Gastroesophageal sphincter (tissue), 4 donors: ENCODE results near the gene PTPRD. TPM values are rescaled to one million over a fixed set of nuclear protein-coding genes. Genes with fewer than 3 reads are reported as not detected.

ENCODE experiments used
- ATAC-seq: fragments of 150-250 bp; one replicate; pipeline ENCODE4 v1.9.1; 2016; ENCODE audit warnings: mild to moderate bottlenecking, moderate library complexity
- H3K27ac ChIP-seq, 4 donors: fragments of 200-600 bp; sonication (generic) in 3 of 4; 1 replicate in 3 of 4; 2 replicates in 1 of 4; pipeline ENCODE4 v1.5.1; 2016 to 2019
- H3K27me3 ChIP-seq: fragments of 200-600 bp; sonication (generic); one replicate; pipeline ENCODE4 v1.5.1; 2019
- H3K36me3 ChIP-seq, 2 donors: fragments of 200-600 bp; sonication (generic); one replicate each; pipeline ENCODE4 v1.5.1; 2019; ENCODE audit warnings: control low read depth in 1 of 2
- H3K4me1 ChIP-seq, 3 donors: fragments of 200-600 bp; sonication (generic); 1 replicate in 2 of 3; 2 replicates in 1 of 3; pipeline ENCODE4 v1.5.1; 2016 to 2019; ENCODE audit warnings: control low read depth in 2 of 3
- H3K4me3 ChIP-seq, 2 donors: fragments of 200-600 bp; sonication (generic); one replicate each; pipeline ENCODE4 v1.5.1; 2019; ENCODE audit warnings: mild to moderate bottlenecking in 1 of 2, moderate library complexity in 1 of 2
- H3K9me3 ChIP-seq, 3 donors: fragments of 200-600 bp; sonication (generic); one replicate each; pipeline ENCODE4 v1.5.1; 2017 to 2019; ENCODE audit warnings: control low read depth in 2 of 3
- EP300 ChIP-seq: sonication (generic); formaldehyde crosslinking; IDR thresholded peaks from one replicate; pipeline ENCODE4 v1.6.1; 2017; ENCODE audit warnings: antibody characterized with exemption, mild to moderate bottlenecking
- POLR2A ChIP-seq, 2 donors: fragments of 450-650 bp; IDR thresholded peaks; one replicate each; pipeline ENCODE4 v1.6.1; 2017; ENCODE audit warnings: antibody characterized with exemption in 2 of 2, mild to moderate bottlenecking in 2 of 2, moderate library complexity in 1 of 2
- POLR2AphosphoS5 ChIP-seq: sonication (generic); formaldehyde crosslinking; IDR thresholded peaks from one replicate; pipeline ENCODE4 v1.6.1; 2017; ENCODE audit warnings: antibody characterized with exemption
- WGBS, 2 donors: methylation state at CpG; one replicate each; pipeline ENCODE4 v1.1.5; 2018; ENCODE audit warnings: low coverage in 1 of 2; 5-methylcytosine and 5-hydroxymethylcytosine counted together
- total RNA-seq, 4 donors: library from RNA; depleted of rRNA; stranded (reverse); fragments of >200 nt; gene quantifications; one replicate each; pipeline ENCODE4 v1.1.0, GENCODE V29; 2016
- TF ChIP-seq, protein P1 (sequence below), 4 experiments: fragments of 200-600 bp in 2 of 4; fragments of 450-650 bp in 2 of 4; sonication (generic) in 1 of 4; IDR thresholded peaks; one replicate each; pipeline ENCODE4 v1.5.1; 2017 to 2019; ENCODE audit warnings: antibody characterized with exemption in 4 of 4, mild to moderate bottlenecking in 2 of 4, moderate library complexity in 2 of 4

PTPRD gene
- total RNA-seq, 4 donors from 2014 or later: 3.5 to 53.9 (median 15.8) TPM

DNA sequence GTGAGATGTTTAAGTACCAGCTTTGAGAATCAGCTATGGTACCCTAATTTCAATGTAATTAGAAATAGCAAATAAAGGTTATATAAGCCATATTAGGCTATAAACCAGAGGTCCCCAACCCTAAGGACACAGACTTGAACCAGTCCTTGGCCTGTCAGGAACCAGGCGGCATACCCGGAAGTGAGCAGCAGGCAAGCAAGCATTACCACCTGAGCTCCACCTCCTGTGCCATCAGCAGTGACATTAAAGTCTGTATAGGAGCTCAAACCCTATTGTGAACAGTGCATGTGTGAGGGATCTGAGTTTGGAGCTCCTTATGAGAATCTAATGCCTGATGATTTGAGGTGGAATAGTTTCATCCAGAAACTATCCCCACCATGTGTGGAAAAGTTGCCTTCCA is 1009.5 kb downstream of the PTPRD start:
- no peaks in the 10 kb centered on the region for H3K36me3 ChIP-seq
- no peaks in the 10 kb centered on the region for H3K27me3 ChIP-seq
- H3K9me3 ChIP-seq: no peaks in the 10 kb centered on the region
- WGBS, 2 donors: 100% methylated on average over 1 of the region's 2 CpGs; no CpG with 5 or more reads in 1 of the 2 donors
- no peak for TF ChIP-seq EP300
- TF ChIP-seq POLR2AphosphoS5: no peak
- TF ChIP-seq, protein P1, sequence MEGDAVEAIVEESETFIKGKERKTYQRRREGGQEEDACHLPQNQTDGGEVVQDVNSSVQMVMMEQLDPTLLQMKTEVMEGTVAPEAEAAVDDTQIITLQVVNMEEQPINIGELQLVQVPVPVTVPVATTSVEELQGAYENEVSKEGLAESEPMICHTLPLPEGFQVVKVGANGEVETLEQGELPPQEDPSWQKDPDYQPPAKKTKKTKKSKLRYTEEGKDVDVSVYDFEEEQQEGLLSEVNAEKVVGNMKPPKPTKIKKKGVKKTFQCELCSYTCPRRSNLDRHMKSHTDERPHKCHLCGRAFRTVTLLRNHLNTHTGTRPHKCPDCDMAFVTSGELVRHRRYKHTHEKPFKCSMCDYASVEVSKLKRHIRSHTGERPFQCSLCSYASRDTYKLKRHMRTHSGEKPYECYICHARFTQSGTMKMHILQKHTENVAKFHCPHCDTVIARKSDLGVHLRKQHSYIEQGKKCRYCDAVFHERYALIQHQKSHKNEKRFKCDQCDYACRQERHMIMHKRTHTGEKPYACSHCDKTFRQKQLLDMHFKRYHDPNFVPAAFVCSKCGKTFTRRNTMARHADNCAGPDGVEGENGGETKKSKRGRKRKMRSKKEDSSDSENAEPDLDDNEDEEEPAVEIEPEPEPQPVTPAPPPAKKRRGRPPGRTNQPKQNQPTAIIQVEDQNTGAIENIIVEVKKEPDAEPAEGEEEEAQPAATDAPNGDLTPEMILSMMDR (IDR thresholded peaks at IDR 0.05): no peak
- no peak for TF ChIP-seq POLR2A (IDR thresholded peaks at IDR 0.05)
- no peak for ATAC-seq
- H3K4me3 ChIP-seq: no peak overlapping the region
- no peak overlapping the region for H3K27ac ChIP-seq
- H3K4me1 ChIP-seq: no peaks in the 10 kb centered on the region

DNA sequence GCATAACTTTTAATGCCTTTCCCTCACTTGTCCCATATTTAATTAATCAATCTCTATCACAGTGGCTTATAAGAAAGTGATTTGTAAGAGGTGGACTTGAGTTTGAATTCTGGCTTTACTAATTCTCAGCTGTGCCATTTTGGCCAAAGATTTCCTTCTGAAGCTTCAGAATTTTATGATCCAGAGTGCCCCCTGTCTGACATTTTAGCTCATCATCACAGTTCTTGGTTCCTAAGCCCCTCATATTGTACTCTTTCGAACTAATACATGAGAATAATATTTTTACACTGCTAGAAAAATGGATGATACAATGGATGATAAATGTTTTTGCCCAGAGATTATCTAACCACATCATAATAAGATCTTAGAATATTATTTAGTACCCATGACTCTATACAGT is 1014.1 kb downstream of the PTPRD start:
- 71 to 75% methylated on average over 1 of the region's 1 CpG for WGBS, 2 donors
- TF ChIP-seq EP300 (no peak), POLR2A (IDR thresholded peaks at IDR 0.05) (no peak), POLR2AphosphoS5 (no peak)
- TF ChIP-seq, protein P1 (IDR thresholded peaks at IDR 0.05): no peak
- Histone ChIP-seq H3K9me3 (no peaks in the 10 kb centered on the region), H3K4me1 (no peaks in the 10 kb centered on the region), H3K36me3 (no peaks in the 10 kb centered on the region), H3K4me3 (no peak overlapping the region), H3K27ac (no peak overlapping the region), H3K27me3 (no peaks in the 10 kb centered on the region)
- no peak for ATAC-seq

GRCh38 chr9:9592104-9592503 is 1020.7 kb downstream of the PTPRD start:
- Histone ChIP-seq H3K4me3 (no peak overlapping the region), H3K4me1 (no peaks in the 10 kb centered on the region), H3K27ac (no peak overlapping the region), H3K36me3 (no peaks in the 10 kb centered on the region), H3K27me3 (no peaks in the 10 kb centered on the region), H3K9me3 (no peaks in the 10 kb centered on the region)
- 63 to 95% methylated on average over 2 of the region's 2 CpGs for WGBS, 2 donors
- no peak for ATAC-seq
- TF ChIP-seq, protein P1 (IDR thresholded peaks at IDR 0.05): no peak
- no peak for TF ChIP-seq POLR2AphosphoS5
- no peak for TF ChIP-seq EP300
- no peak for TF ChIP-seq POLR2A (IDR thresholded peaks at IDR 0.05)

DNA sequence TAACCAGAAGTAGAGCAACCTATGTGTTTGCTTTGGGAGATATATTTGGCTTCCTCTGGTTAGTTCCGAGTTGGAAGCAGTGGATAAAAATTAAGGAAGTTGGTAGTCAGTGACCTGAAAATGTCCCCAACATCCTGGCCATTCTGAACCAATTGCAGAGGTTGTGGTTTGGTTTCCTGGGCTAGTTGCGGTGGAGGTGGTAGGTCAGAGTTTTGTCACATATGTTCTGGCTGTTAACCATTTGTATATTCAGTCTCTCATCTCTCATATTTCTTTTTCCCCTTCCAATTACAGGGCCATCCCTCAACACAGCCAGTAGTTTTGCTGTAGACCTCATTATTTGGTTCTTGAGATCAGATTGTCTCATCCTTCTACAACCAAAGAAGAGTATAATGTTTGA is 1026.9 kb downstream of the PTPRD start:
- Histone ChIP-seq H3K4me1 (no peaks in the 10 kb centered on the region), H3K27me3 (no peaks in the 10 kb centered on the region), H3K36me3 (no peaks in the 10 kb centered on the region), H3K9me3 (no peaks in the 10 kb centered on the region), H3K27ac (no peak overlapping the region), H3K4me3 (no peak overlapping the region)
- no peak for TF ChIP-seq POLR2A (IDR thresholded peaks at IDR 0.05)
- TF ChIP-seq POLR2AphosphoS5: no peak
- TF ChIP-seq EP300: no peak
- TF ChIP-seq, protein P1 (IDR thresholded peaks at IDR 0.05): no peak
- 72 to 78% methylated on average over 2 of the region's 2 CpGs for WGBS, 2 donors
- ATAC-seq: no peak

- Histone ChIP-seq H3K9me3 (no peaks in the 10 kb centered on the region), H3K4me1 (no peaks in the 10 kb centered on the region), H3K36me3 (no peaks in the 10 kb centered on the region), H3K4me3 (no peak overlapping the region), H3K27me3 (no peaks in the 10 kb centered on the region), H3K27ac (no peak overlapping the region)
- no peak for ATAC-seq
- TF ChIP-seq, protein P1 (IDR thresholded peaks at IDR 0.05): no peak
- TF ChIP-seq POLR2A (IDR thresholded peaks at IDR 0.05) (no peak), POLR2AphosphoS5 (no peak), EP300 (no peak)
Measured at GRCh38 chr9:9574080-9574479, 1038.7 kb downstream of the PTPRD start.
